PC-9 (cell line): Measurements from ENCODE around the gene IQCN. TPM values are rescaled to one million over a fixed set of nuclear protein-coding genes. Genes with fewer than 3 reads are reported as not detected.

Experiments
- BruUV-seq: library from RNA; stranded (reverse); fragments of 400-500 nt; replicated peaks from 2 replicates; lab custom pipeline; 2021; lab: Mats Ljungman, UMichigan
- CTCF ChIA-PET: fragments of 300-600 bp; sonication (Branson Sonifier 250); formaldehyde crosslinking; loops from one replicate; lab custom pipeline; 2022; ENCODE audit warnings: antibody characterized with exemption; lab: Charles Lee
- POLR2A ChIA-PET: fragments of 300-600 bp; sonication (Branson Sonifier 250); formaldehyde crosslinking; loops from one replicate; lab custom pipeline; 2022; ENCODE audit warnings: antibody characterized with exemption; ENCODE audit not compliant: unreplicated experiment; lab: Charles Lee
- DNase-seq, 2 experiments: peaks; one replicate each; pipeline versions ENCODE4 v3.0.0 to v3.0.0-alpha.2; 2015 to 2022; ENCODE audit warnings: mixed read lengths in 1 of 2
- H2AFZ ChIP-seq: fragments of 200-600 bp; sonication (generic); 2 replicates; pipeline ENCODE4 v1.8.1; 2017; ENCODE audit warnings: antibody characterized with exemption
- H3F3A ChIP-seq: fragments of 200-600 bp; sonication (generic); 2 replicates; pipeline ENCODE4 v1.8.1; 2017; ENCODE audit warnings: antibody characterized with exemption, mild to moderate bottlenecking, low read depth; ENCODE audit not compliant: insufficient read depth
- H3K27ac ChIP-seq: fragments of 200-600 bp; sonication (generic); 2 replicates; pipeline ENCODE4 v1.6.1; 2016; ENCODE audit warnings: mixed run types
- H3K27me3 ChIP-seq: fragments of 200-600 bp; sonication (generic); 2 replicates; pipeline ENCODE4 v1.6.1; 2016; ENCODE audit warnings: low read depth, mixed run types; ENCODE audit not compliant: insufficient read depth
- H3K36me3 ChIP-seq: fragments of 200-600 bp; sonication (generic); 2 replicates; pipeline ENCODE4 v1.6.1; 2016; ENCODE audit warnings: low read depth, mixed run types
- H3K4me1 ChIP-seq: fragments of 200-600 bp; sonication (generic); replicated peaks from 2 replicates; pipeline ENCODE4 v1.6.1; 2016; ENCODE audit warnings: mixed run types; ENCODE audit not compliant: insufficient read depth
- H3K4me2 ChIP-seq: fragments of 200-600 bp; sonication (generic); 2 replicates; pipeline ENCODE4 v1.6.1; 2017; ENCODE audit warnings: mixed run types
- H3K4me3 ChIP-seq: fragments of 200-600 bp; sonication (generic); 2 replicates; pipeline ENCODE4 v1.6.1; 2016; ENCODE audit warnings: mixed run types
- H3K79me2 ChIP-seq: fragments of 200-600 bp; sonication (generic); 2 replicates; pipeline ENCODE4 v1.6.1; 2017; ENCODE audit warnings: low read depth, mixed run types
- H3K9me2 ChIP-seq: fragments of 200-600 bp; sonication (generic); 2 replicates; pipeline ENCODE4 v1.8.1; 2017; ENCODE audit warnings: mild to moderate bottlenecking; ENCODE audit not compliant: insufficient read depth
- H3K9me3 ChIP-seq: fragments of 200-600 bp; sonication (generic); 2 replicates; pipeline ENCODE4 v1.8.1; 2016; ENCODE audit warnings: low read depth; ENCODE audit not compliant: insufficient read depth
- H4K20me1 ChIP-seq: fragments of 200-600 bp; sonication (generic); 2 replicates; pipeline ENCODE4 v1.8.1; 2017; ENCODE audit not compliant: insufficient read depth
- CTCF ChIP-seq: fragments of 200-600 bp; sonication (generic); conservative IDR thresholded peaks from 2 replicates; pipeline ENCODE4 v1.6.1; 2017; ENCODE audit warnings: mixed run types, antibody characterized with exemption, mild to moderate bottlenecking, moderate library complexity
- EZH2 ChIP-seq: fragments of 200-600 bp; sonication (generic); IDR thresholded peaks from 2 replicates; pipeline ENCODE4 v1.8.0; 2017; ENCODE audit warnings: antibody characterized with exemption, low read depth
- intact Hi-C: fragments of 100-400 bp; cut with micrococcal nuclease; formaldehyde crosslinking; loops from one replicate; pipeline ENCODE4 v1.10.0; 2022; ENCODE audit not compliant: unreplicated experiment
- total RNA-seq: library from RNA; stranded (reverse); gene quantifications from 2 replicates; pipeline ENCODE4 v1.2.3, GENCODE V29; 2021

The IQCN gene
- total RNA-seq, 1 experiment from 2014 or later = 7.3 TPM

GRCh38 chr19:18319591-18320135 lies 45.4 kb upstream of the IQCN start:
- Histone ChIP-seq H4K20me1 (no peaks in the 10 kb centered on the region; the same call in 1 of the 2 replicates), H3K4me1 (peaks cover 37% of the 10 kb centered on the region), H3F3A (peaks cover 36% of the 10 kb centered on the region; the same call in 1 of the 2 replicates), H3K4me2 (no peak overlapping the region), H2AFZ (no peak overlapping the region), H3K9me3 (no peaks in the 10 kb centered on the region), H3K27me3 (no peaks in the 10 kb centered on the region), H3K36me3 (peaks cover under 1% of the 10 kb centered on the region; the same call in 1 of the 2 replicates), H3K79me2 (peaks cover 59% of the 10 kb centered on the region), H3K27ac (no peak overlapping the region), H3K4me3 (no peak overlapping the region), H3K9me2 (no peaks in the 10 kb centered on the region)
- no peak for TF ChIP-seq CTCF
- no peak for TF ChIP-seq EZH2
- no peak for DNase-seq
- no TSS peak for BruUV-seq
- POLR2A ChIA-PET = no interaction called here
- CTCF ChIA-PET = no interaction called here
- intact Hi-C loops = no loop called here

- peaks cover 5% of the 10 kb centered on the region; the same call in 1 of the 2 replicates for H4K20me1 ChIP-seq
- no peak overlapping the region for H3K4me2 ChIP-seq
- no peak overlapping the region; the same call in 1 of the 2 replicates for H3K27ac ChIP-seq
- no peaks in the 10 kb centered on the region for H3K9me2 ChIP-seq
- TF ChIP-seq EZH2 = no peak
- no peak for TF ChIP-seq CTCF
- no peak overlapping the region for H2AFZ ChIP-seq
- CTCF ChIA-PET = no interaction called here
- H3K9me3 ChIP-seq = no peaks in the 10 kb centered on the region
- no peak for DNase-seq
- POLR2A ChIA-PET = interaction anchor here (1.0 kb wide), 1 partner anchor 37 kb away, joined by 9 read pairs; the partner anchor contains the start of gene JUND
- H3K4me3 ChIP-seq = no peak overlapping the region
- peaks cover 24% of the 10 kb centered on the region for H3K4me1 ChIP-seq
- H3F3A ChIP-seq = peaks cover 23% of the 10 kb centered on the region; the same call in 1 of the 2 replicates
- BruUV-seq = no TSS peak
- H3K27me3 ChIP-seq = no peaks in the 10 kb centered on the region
- H3K79me2 ChIP-seq = peaks cover 68% of the 10 kb centered on the region
- intact Hi-C loops = no loop called here
- H3K36me3 ChIP-seq = peaks cover 7% of the 10 kb centered on the region; the same call in 1 of the 2 replicates
Observed at GRCh38 chr19:18317961-18318800, 43.9 kb upstream of the IQCN start.

- Histone ChIP-seq H2AFZ (no peak overlapping the region), H3K36me3 (peaks cover 20% of the 10 kb centered on the region), H3K9me3 (no peaks in the 10 kb centered on the region), H3K4me1 (no peaks in the 10 kb centered on the region), H3K27ac (no peak overlapping the region), H3K4me2 (no peak overlapping the region), H3F3A (peaks cover 10% of the 10 kb centered on the region; the same call in 1 of the 2 replicates), H3K79me2 (peaks cover 33% of the 10 kb centered on the region), H3K4me3 (no peak overlapping the region), H3K9me2 (no peaks in the 10 kb centered on the region), H3K27me3 (no peaks in the 10 kb centered on the region), H4K20me1 (peaks cover 14% of the 10 kb centered on the region; the same call in 1 of the 2 replicates)
- intact Hi-C loops = no loop called here
- BruUV-seq = no TSS peak
- ChIA-PET CTCF (no interaction called here), POLR2A (no interaction called here)
- DNase-seq = no peak
- TF ChIP-seq CTCF = no peak
- TF ChIP-seq EZH2 = no peak
Observed at GRCh38 chr19:18313398-18313797, 39.1 kb upstream of the IQCN start.
